Measurements from ENCODE around the gene LRRC4C.
"Not testable (repeated sequence)": the region's sequence is repeated elsewhere in the genome, so short reads cannot be mapped to it uniquely, and the experiment has no call there.

The LRRC4C gene

DNA sequence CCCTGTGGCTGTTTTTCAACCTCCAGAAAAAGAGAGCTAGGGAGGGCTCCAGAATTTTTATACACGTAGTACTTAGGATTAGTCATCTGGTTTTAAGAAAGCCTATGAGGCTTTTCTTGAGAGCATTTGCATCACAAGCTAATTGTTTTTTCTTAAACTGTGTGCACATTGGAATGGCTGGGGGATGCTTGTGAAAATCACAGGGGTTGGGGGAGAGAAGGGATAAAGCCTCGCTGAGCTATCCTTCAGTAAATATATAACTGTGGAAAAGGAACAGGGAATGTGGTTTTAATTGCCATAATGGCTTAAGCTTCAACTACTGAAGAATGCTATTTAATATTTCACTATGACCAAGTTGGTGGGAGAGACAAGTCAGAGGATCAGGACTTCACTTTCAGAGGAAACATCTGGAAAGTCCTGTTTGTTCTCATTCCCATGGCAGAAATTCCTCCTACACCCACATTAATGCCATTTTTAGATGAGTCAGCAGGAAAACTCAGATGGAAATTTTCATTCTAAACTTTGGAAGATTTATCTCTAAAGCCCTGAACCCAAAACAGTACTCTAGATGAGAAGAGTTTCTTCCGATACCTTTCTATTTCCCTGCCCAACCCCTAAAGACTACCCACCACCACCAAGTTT, 591.3 kb downstream of the LRRC4C start:
- DNase-seq (ENCODE audit: low read depth), result no peak

- not testable (repeated sequence) for DNase-seq (ENCODE audit: low read depth)
Measured at GRCh38 chr11:40857754-40858153, 601.7 kb downstream of the LRRC4C start.

- DNase-seq (ENCODE audit: low read depth), result no peak
Measured at GRCh38 chr11:40842750-40843339, 616.6 kb downstream of the LRRC4C start.

- no peak for DNase-seq (ENCODE audit: low read depth)
Measured at GRCh38 chr11:40841231-40841630, 618.2 kb downstream of the LRRC4C start.

DNA sequence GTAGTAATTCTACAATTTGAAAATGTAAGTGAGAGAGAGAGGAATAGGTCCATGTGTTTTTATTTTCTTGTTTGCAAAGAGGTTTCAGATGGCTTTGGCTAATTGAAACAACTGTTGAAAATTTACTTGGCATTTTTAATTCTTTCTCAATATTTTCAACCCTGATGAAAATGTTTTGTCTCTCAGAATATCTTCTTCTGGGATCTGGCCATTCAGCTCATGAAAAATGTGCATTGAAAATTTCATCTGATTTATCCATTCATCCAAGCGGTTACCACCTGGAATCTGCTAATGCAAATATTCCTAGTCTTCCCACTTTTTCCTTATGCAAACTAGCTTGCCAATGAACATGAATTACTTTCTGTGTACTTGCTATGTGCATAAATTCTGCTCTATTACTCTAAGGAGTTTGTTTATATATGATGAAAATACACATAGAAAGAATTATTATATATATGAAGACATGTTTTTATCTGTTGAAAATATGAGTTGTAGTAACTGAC, 621.2 kb downstream of the LRRC4C start:
- no peak for DNase-seq (ENCODE audit: low read depth)

- DNase-seq (ENCODE audit: low read depth), result no peak
Measured at GRCh38 chr11:40827116-40827515, 632.3 kb downstream of the LRRC4C start.

GRCh38 chr11:40826601-40827000, 632.9 kb downstream of the LRRC4C start:
- DNase-seq (ENCODE audit: low read depth), result no peak

GRCh38 chr11:40825201-40825834, 634.1 kb downstream of the LRRC4C start:
- DNase-seq (ENCODE audit: low read depth), result no peak

GRCh38 chr11:40819230-40819629, 640.2 kb downstream of the LRRC4C start:
- no peak for DNase-seq (ENCODE audit: low read depth)

- no peak for DNase-seq (ENCODE audit: low read depth)
Measured at GRCh38 chr11:40816976-40817375, 642.5 kb downstream of the LRRC4C start.

- DNase-seq (ENCODE audit: low read depth), result no peak
Measured at GRCh38 chr11:40797981-40798380, 661.5 kb downstream of the LRRC4C start.

- DNase-seq (ENCODE audit: low read depth), result no peak
Measured at GRCh38 chr11:40787224-40787623, 672.2 kb downstream of the LRRC4C start.

GRCh38 chr11:40763046-40763445, 696.4 kb downstream of the LRRC4C start:
- no peak for DNase-seq (ENCODE audit: low read depth)

DNA sequence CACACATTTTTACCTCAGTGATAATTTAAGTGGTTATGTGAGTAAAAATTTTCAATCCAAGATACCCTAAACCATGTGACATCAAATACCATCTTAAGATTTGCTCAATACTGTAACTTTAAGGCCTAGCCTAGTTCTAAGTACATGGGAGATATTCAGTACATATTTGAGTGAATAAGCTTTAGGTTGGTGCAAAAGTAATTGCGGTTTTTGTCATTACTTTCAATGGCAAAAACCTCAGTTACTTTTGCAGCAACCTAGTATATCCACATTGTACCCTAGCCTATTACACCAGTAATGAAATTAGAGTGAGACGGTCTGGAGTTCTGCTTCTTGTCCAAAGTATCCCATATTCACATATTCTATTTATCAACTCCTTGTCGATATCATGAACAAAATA, 700.1 kb downstream of the LRRC4C start:
- no peak for DNase-seq (ENCODE audit: low read depth)

DNA sequence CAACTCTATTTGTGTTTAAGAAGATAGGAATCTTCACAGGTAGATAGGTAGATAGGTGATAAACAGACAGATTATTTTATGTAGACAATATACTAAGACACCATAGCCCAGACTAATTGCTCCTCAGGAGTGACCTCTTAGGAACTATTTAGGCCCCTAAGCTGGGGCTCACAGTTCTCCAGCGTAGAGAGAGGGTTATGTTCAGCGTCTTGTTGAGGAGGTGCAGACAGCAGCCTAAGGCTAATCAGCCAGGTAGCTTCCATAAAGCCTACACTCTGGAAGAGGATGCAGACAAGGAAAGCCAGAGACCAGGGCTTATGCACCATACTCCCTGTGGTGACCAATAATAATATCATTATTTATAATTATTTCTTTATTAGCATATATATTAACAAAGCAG, 705.2 kb downstream of the LRRC4C start:
- no peak for DNase-seq (ENCODE audit: low read depth)

- no peak for DNase-seq (ENCODE audit: low read depth)
Measured at GRCh38 chr11:40746282-40746681, 713.2 kb downstream of the LRRC4C start.

DNA sequence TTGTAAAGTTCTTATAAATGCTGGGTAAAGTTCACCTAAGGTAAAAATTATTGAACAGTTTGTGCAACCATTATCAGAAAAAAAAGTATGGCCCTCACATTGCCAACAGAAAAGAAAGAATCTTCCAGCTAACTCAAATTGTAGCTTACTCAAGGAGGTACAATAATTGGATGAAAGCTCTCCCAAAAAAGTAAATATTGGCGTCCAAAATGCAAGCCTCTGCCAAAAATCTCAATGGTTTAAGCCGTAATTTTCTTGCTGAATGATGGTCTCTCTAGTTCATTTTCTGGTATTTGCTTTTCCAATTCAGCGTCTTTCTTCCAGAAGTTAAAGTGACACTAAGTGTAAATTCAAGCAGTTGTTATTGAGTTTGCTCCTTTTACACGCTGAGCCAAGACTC, 727.3 kb downstream of the LRRC4C start:
- no peak for DNase-seq (ENCODE audit: low read depth)

DNA sequence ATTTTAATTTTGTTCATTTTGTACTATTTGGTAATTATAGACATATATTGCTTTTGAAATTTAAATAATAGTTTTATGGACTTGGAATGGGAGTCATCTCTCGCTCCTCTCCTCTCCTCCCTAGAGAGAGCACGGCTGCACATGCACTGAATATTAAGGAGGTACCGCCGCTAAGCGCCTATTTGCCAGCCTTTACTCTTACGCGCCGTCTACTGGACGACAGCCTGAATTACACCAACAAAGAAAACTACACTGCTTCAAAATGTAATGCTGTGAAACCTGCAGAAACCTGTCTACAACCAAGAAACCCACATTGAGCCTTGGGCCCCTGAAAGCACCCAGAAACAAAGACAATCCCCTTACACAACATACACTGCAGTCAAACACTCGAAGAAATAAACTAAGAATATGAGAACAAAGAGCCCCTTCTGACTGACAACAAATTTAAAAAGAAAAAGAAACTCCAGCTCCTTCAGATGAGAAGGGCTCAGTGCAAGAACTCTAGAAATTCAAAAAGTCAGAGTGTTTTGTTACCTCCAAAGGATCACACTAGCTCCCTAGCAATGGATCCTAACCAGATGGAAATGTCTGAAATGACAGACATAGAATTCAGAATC, 737.2 kb downstream of the LRRC4C start:
- no peak for DNase-seq (ENCODE audit: low read depth)

DNA sequence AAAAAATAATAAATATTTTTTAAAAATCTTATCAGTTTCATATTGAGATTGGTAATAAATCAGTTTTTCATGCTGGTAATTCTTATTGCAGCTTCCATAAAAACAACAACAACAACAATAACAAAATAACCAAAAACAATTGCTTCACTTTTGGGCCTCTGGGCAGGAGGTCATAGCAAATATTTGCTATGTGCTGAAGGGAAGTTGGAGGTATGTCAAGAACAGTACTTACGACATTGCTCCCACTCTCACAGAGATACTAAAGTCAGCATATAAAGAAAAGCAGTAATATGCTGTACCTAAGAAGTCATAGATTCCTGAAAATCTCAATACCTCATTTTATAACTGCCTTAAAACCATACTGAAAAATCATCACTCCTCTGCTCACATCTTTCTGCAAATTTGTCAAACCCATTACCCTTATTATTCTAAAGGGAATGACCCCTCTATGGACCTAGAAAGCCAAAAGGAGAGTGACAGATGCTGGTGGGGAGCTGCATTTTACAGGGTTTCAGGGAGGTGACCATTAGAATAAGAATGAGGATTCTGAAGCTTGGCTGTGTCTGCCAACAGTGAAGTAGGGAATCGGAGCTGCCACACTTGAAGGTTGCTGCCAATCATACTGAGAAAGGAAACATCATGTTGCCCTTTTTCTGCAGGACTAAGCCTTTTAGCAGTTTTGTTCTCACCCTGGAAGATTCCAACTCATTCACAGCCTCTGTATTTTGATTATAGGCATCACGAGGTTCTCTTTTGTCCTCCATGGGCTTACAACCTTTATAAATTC, 742.9 kb downstream of the LRRC4C start:
- no peak for DNase-seq (ENCODE audit: low read depth)

GRCh38 chr11:40713083-40713482, 746.4 kb downstream of the LRRC4C start:
- no peak for DNase-seq (ENCODE audit: low read depth)

DNA sequence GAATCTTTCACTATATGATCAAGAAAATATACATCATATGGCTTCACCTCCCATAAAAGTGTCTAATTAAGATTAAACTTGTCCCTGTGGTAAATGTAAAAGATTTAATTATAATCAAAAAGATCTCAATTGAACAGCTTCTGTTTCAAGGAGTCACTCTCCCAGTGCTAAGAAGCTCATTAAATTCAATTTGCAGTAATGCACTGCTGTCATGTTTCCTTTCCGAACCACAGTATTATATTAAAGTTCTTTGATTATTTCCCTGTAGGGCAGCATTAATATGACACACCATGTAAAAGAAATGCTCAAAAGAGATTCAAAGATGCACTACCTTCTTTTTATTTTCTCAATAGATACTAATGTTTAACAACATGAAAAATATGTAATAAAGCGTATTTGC, 758.4 kb downstream of the LRRC4C start:
- no peak for DNase-seq (ENCODE audit: low read depth)

GRCh38 chr11:40689823-40690222, 769.6 kb downstream of the LRRC4C start:
- no peak for DNase-seq (ENCODE audit: low read depth)
